K562 (cell line): ENCODE measurements around the gene EYA2. TPM values are rescaled to one million over a fixed set of nuclear protein-coding genes. Genes with fewer than 3 reads are reported as not detected.

Experiments used
- ATAC-seq: fragments of 200-7000 bp; cut with Tn5 transposase; 3 replicates; pipeline ENCODE4 v1.9.1; 2020; ENCODE audit warnings: moderate library complexity
- BruUV-seq: library from RNA; stranded (reverse); fragments of 400-500 nt; replicated peaks from 2 replicates; lab custom pipeline; 2021; lab: Mats Ljungman, UMichigan
- CTCF ChIA-PET: fragments of 300-600 bp; formaldehyde crosslinking; extraction: SDS; loops from one replicate; lab custom pipeline; 2021; ENCODE audit warnings: low intra/inter-chr PET ratio; lab: Yijun Ruan, JAX
- POLR2A ChIA-PET: fragments of 300-600, 350-650 bp; sonication (Branson Sonifier 250); formaldehyde crosslinking; extraction: SDS; loops from one replicate; lab custom pipeline; 2021; ENCODE audit warnings: antibody characterized with exemption, inconsistent platforms; lab: Yijun Ruan, JAX
- DNase-seq, 4 experiments: peaks; one replicate each; pipeline versions ENCODE4 v3.0.0 to v3.0.0-alpha.2; 2011 to 2018; ENCODE audit warnings: low spot score in 3 of 4, mixed read lengths in 3 of 4; ENCODE audit errors: extremely low read depth in 1 of 4
- FAIRE-seq: peaks from 2 replicates; lab custom pipeline; 2011; peaks lifted over from hg19 to GRCh38; lab: Jason Lieb, UNC
- H2AFZ ChIP-seq: 2 replicates; pipeline ENCODE4 v1.6.0; 2011; ENCODE audit warnings: low read depth, low read length, control low read depth, inconsistent platforms
- H3K27ac ChIP-seq: fragments of 200-600 bp; 3 replicates; pipeline ENCODE4 v1.8.0; 2011; ENCODE audit warnings: low read depth, mild to moderate bottlenecking, control low read depth, inconsistent platforms, low read length, moderate library complexity, mixed read lengths; ENCODE audit errors: extremely low read depth
- H3K27me3 ChIP-seq, 2 experiments: fragments of 300-600 bp in 1 of 2; 2 replicates in 1 of 2; 3 replicates in 1 of 2; pipeline versions ENCODE4 v1.6.0 to v1.8.0; 2011; ENCODE audit warnings: inconsistent platforms in 2 of 2, low read length in 2 of 2, mild to moderate bottlenecking in 1 of 2, mixed read lengths in 1 of 2, moderate library complexity in 1 of 2; ENCODE audit not compliant: control insufficient read depth in 2 of 2, insufficient read depth in 2 of 2
- H3K36me3 ChIP-seq: fragments of 300-600 bp; 3 replicates; pipeline ENCODE4 v1.8.0; 2011; ENCODE audit warnings: mild to moderate bottlenecking, low read length, inconsistent platforms; ENCODE audit not compliant: control insufficient read depth, insufficient read depth
- H3K4me1 ChIP-seq, 2 experiments: fragments of 200-600 bp in 1 of 2; replicated peaks in 1 of 2; 2 replicates in 1 of 2; 3 replicates in 1 of 2; pipeline versions ENCODE4 v1.5.1 to v1.8.0; 2011; ENCODE audit warnings: inconsistent platforms in 2 of 2, low read length in 2 of 2, mild to moderate bottlenecking in 1 of 2, mixed read lengths in 1 of 2, moderate library complexity in 1 of 2; ENCODE audit not compliant: control insufficient read depth in 2 of 2, insufficient read depth in 2 of 2
- H3K4me2 ChIP-seq: 2 replicates; pipeline ENCODE4 v1.6.1; 2011; ENCODE audit warnings: low read length, control low read depth, inconsistent platforms, mixed read lengths; ENCODE audit not compliant: insufficient read depth
- H3K4me3 ChIP-seq: fragments of 200-600 bp; sonication (generic), shearing (Covaris generic); 2 replicates; pipeline ENCODE4 v1.5.1; 2016; ENCODE audit warnings: control low read depth, inconsistent platforms
- H3K79me2 ChIP-seq: fragments of 200-600 bp; 3 replicates; pipeline ENCODE4 v1.8.0; 2011; ENCODE audit warnings: low read length, inconsistent platforms; ENCODE audit not compliant: control insufficient read depth, insufficient read depth
- H3K9ac ChIP-seq, 2 experiments: 2 replicates each; pipeline versions ENCODE4 v1.6.0 to v1.6.1; 2011; ENCODE audit warnings: low read depth in 2 of 2, low read length in 2 of 2, control low read depth in 1 of 2, inconsistent platforms in 1 of 2, mild to moderate bottlenecking in 1 of 2, mixed read lengths in 1 of 2; ENCODE audit not compliant: insufficient read depth in 1 of 2
- H3K9me1 ChIP-seq: one replicate; pipeline ENCODE4 v1.6.0; 2011; ENCODE audit warnings: inconsistent platforms, mild to moderate bottlenecking, low read length, moderate library complexity; ENCODE audit not compliant: control insufficient read depth, insufficient read depth
- H3K9me3 ChIP-seq: replicated peaks from 2 replicates; pipeline ENCODE4 v1.5.1; 2011; ENCODE audit warnings: low read depth, low read length, inconsistent platforms; ENCODE audit not compliant: control insufficient read depth, insufficient read depth
- H4K20me1 ChIP-seq: replicated peaks from 2 replicates; pipeline ENCODE4 v1.6.1; 2011; ENCODE audit warnings: low read length, inconsistent platforms, mixed read lengths; ENCODE audit not compliant: control insufficient read depth, insufficient read depth
- CGGBP1 ChIP-seq: fragments of 250-450 bp; sonication (Bioruptor Pico); IDR thresholded peaks from 2 replicates; pipeline ENCODE4 v1.9.0; 2021; ENCODE audit warnings: mild to moderate bottlenecking
- CREB5 ChIP-seq: fragments of 250-450 bp; sonication (Bioruptor Pico); IDR thresholded peaks from 2 replicates; pipeline ENCODE4 v1.5.0; 2020; ENCODE audit warnings: mild to moderate bottlenecking
- FOXK2 ChIP-seq, 2 experiments: fragments of 450-650 bp; IDR thresholded peaks in 1 of 2; conservative IDR thresholded peaks in 1 of 2; 2 replicates each; pipeline ENCODE4 v1.6.1; 2016; ENCODE audit warnings: low read depth in 2 of 2, mild to moderate bottlenecking in 1 of 2
- HDAC6 ChIP-seq: IDR thresholded peaks from 2 replicates; pipeline ENCODE4 v1.6.1; 2012; ENCODE audit warnings: low read depth, mild to moderate bottlenecking, control low read depth, inconsistent platforms, low read length, moderate library complexity
- MTA2 ChIP-seq: fragments of 450-650 bp; IDR thresholded peaks from 2 replicates; pipeline ENCODE4 v1.6.1; 2016; ENCODE audit warnings: low read depth
- PHB2 ChIP-seq: fragments of 450-650 bp; IDR thresholded peaks from 2 replicates; pipeline ENCODE4 v1.6.1; 2017; ENCODE audit warnings: low read depth
- PTTG1 ChIP-seq: fragments of 450-650 bp; IDR thresholded peaks from 2 replicates; pipeline ENCODE4 v1.6.1; 2016; ENCODE audit warnings: low read depth, mild to moderate bottlenecking, missing genetic modification characterization, missing compliant biosample characterization
- SIN3B ChIP-seq: fragments of 450-650 bp; IDR thresholded peaks from 2 replicates; pipeline ENCODE4 v1.6.1; 2017; ENCODE audit warnings: low read depth, mild to moderate bottlenecking, moderate library complexity
- ZBTB2 ChIP-seq: fragments of 450-650 bp; IDR thresholded peaks from 2 replicates; pipeline ENCODE4 v1.6.1; 2016; ENCODE audit warnings: antibody characterized with exemption
- ZNF165 ChIP-seq: fragments of 250-450 bp; sonication (Bioruptor Pico); IDR thresholded peaks from 2 replicates; pipeline ENCODE4 v1.4.0; 2020; ENCODE audit warnings: borderline replicate concordance
- ZNF184 ChIP-seq: sonication (generic); formaldehyde crosslinking; IDR thresholded peaks from 2 replicates; pipeline ENCODE4 v1.5.0; 2020; ENCODE audit warnings: missing genetic modification reagents
- ZNF274 ChIP-seq: IDR thresholded peaks from 2 replicates; pipeline ENCODE4 v1.6.1; 2011; ENCODE audit warnings: low read depth, mild to moderate bottlenecking, low read length, moderate library complexity, borderline replicate concordance
- ZNF507 ChIP-seq: conservative IDR thresholded peaks from 2 replicates; pipeline ENCODE4 v1.6.1; 2017; ENCODE audit warnings: missing genetic modification characterization, missing compliant biosample characterization
- ZNF518B ChIP-seq: fragments of 250-450 bp; sonication (Bioruptor Pico); IDR thresholded peaks from 2 replicates; pipeline ENCODE4 v1.5.0; 2021; ENCODE audit warnings: mild to moderate bottlenecking, moderate library complexity
- ZNF699 ChIP-seq: fragments of 250-450 bp; sonication (Bioruptor Pico); IDR thresholded peaks from 2 replicates; pipeline ENCODE4 v1.8.0; 2021; ENCODE audit warnings: mild to moderate bottlenecking, moderate library complexity; ENCODE audit not compliant: insufficient replicate concordance
- WGBS: fragments of 100-300 bp; shearing (Covaris generic); methylation state at CpG from one replicate; pipeline ENCODE4 v1.1.6; 2016; ENCODE audit warnings: low coverage, mixed read lengths; ENCODE audit not compliant: insufficient coverage; ENCODE audit errors: missing lambda C conversion rate; 5-methylcytosine and 5-hydroxymethylcytosine counted together
- in situ Hi-C: fragments of 300-500 bp; cut with MboI; formaldehyde crosslinking; loops from 4 replicates; pipeline ENCODE4 v1.15.0; 2018; ENCODE audit warnings: inconsistent platforms, mixed read lengths
- intact Hi-C: fragments of 100-400 bp; cut with micrococcal nuclease; formaldehyde crosslinking; loops from 2 replicates; pipeline ENCODE4 v1.14.2; 2022
- polyA plus RNA-seq, 8 experiments: library from polyadenylated mRNA; depleted of rRNA in 4 of 8; stranded (reverse) in 5 of 8; unstranded in 3 of 8; fragments of >200 nt; fragmentation: Nextera tagmentation in 2 of 8; fragmentation: Illumina TruSeq in 1 of 8; extraction: Ambion mirVana in 2 of 8; extraction: Trizol in 1 of 8; gene quantifications; 2 replicates each; pipeline versions ENCODE4 v1.2.1 to v1.2.3, GENCODE V29; 2011 to 2014; ENCODE audit warnings: inconsistent platforms in 1 of 8, missing spikeins in 1 of 8
- total RNA-seq, 7 experiments: library from RNA; depleted of rRNA in 6 of 7; stranded (reverse); fragments of >200 nt in 6 of 7; fragmentation: Illumina TruSeq in 2 of 7; extraction: Trizol in 2 of 7; gene quantifications; 2 replicates each; pipeline versions ENCODE4 v1.2.1 to v1.2.3, GENCODE V29; 2011 to 2021; ENCODE audit warnings: low replicate concordance in 1 of 7

EYA2 gene
- total and polyA plus RNA-seq, 9 of the 15 experiments (the other 6 are each of a cell fraction or from before 2014, with no cell fraction given): 0.03 TPM; not detected in 8

GRCh38 chr20:47097691-47098622 is 203.3 kb downstream of the EYA2 start:
- in situ Hi-C loops: no loop called here
- FAIRE-seq: no peak
- POLR2A ChIA-PET: interaction anchor here (0.7 to 0.9 kb wide), 2 partner anchors 10 to 25 kb away, joined by 3 read pairs; no protein-coding TSS in a partner anchor
- TF ChIP-seq ZNF518B (CRISPR knock-in tag): no peak
- TF ChIP-seq CREB5 (CRISPR knock-in tag): no peak
- no peak for TF ChIP-seq ZNF274
- TF ChIP-seq HDAC6: no peak
- TF ChIP-seq MTA2: no peak
- no peak for TF ChIP-seq ZBTB2
- TF ChIP-seq CGGBP1: no peak
- TF ChIP-seq ZNF165 (CRISPR knock-in tag): no peak
- TF ChIP-seq ZNF507 (tag): no peak
- TF ChIP-seq PHB2: no peak
- TF ChIP-seq PTTG1 (tag): no peak
- TF ChIP-seq SIN3B: no peak
- no peak for TF ChIP-seq FOXK2 (conservative IDR thresholded peaks at IDR 0.05 in 1 of 2, IDR thresholded peaks at IDR 0.05 in 1 of 2; ENCODE audit: low read depth in 2 of 2)
- TF ChIP-seq ZNF184: no peak
- TF ChIP-seq ZNF699: no peak

More at GRCh38 chr20:47097691-47098622, 203.3 kb downstream of the EYA2 start:
- H3K27ac ChIP-seq: no peak overlapping the region
- no peaks in the 10 kb centered on the region for H4K20me1 ChIP-seq
- no peaks in the 10 kb centered on the region for H3K79me2 ChIP-seq
- H3K9me3 ChIP-seq: no peaks in the 10 kb centered on the region; the same call in 1 of the 2 replicates
- WGBS: 2% methylated on average over 13 of the region's 13 CpGs
- no peak overlapping the region for H3K4me2 ChIP-seq
- intact Hi-C loops: no loop called here
- ATAC-seq (no peak), DNase-seq (no peak)
- no peak overlapping the region for H3K9ac ChIP-seq
- peaks cover 7 to 18% of the 10 kb centered on the region in 2 experiments; a peak in 3 of 5 replicates for H3K27me3 ChIP-seq
- no peak overlapping the region for H2AFZ ChIP-seq
- no TSS peak for BruUV-seq
- H3K9me1 ChIP-seq: no peaks in the 10 kb centered on the region
- CTCF ChIA-PET: no interaction called here
- no peaks in the 10 kb centered on the region for H3K4me1 ChIP-seq
- H3K4me3 ChIP-seq: no peak overlapping the region
- H3K36me3 ChIP-seq: no peaks in the 10 kb centered on the region
